Measurements from ENCODE around the gene COL5A3.

DNA sequence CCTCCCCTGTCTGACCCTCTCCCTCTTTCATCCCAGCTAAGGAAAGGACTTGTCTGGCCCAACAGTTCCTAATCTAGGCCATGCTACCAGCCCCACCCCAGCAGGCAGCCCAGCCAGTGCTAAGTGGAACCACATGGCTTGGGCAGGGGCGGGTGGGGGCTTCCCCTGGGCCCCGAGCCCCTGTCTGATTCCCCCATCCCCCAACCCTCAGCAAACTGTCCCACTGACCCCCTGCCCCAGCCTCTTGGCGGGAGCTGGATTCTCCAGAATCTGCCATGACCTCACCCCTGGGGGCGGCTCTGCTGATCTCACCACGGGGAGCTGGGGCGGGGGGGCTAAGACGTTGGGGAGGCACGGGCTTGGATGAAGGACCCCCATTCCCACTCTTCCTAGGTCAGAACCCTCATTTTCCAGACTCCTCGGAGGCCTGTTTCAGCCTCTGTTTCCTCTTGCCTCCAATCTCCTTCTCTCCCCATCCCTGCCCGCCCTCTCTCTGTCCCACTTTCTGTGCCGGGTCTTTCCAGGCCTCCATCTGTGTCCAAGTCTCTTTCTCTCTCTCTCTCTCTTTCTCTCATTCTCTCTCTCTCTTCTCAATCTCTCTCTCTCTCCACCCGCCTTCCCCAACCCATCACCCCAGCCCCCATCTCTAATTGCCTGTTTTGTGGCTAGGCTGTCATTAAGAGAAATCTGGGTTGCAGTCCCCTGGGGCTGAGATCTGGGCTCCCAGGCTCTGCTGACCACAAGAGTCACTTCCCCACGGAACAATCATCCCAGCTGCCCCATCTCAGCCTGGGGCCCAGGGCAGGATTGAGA is 2.7 kb downstream of the COL5A3 start:
- TF ChIP-seq, protein P1, sequence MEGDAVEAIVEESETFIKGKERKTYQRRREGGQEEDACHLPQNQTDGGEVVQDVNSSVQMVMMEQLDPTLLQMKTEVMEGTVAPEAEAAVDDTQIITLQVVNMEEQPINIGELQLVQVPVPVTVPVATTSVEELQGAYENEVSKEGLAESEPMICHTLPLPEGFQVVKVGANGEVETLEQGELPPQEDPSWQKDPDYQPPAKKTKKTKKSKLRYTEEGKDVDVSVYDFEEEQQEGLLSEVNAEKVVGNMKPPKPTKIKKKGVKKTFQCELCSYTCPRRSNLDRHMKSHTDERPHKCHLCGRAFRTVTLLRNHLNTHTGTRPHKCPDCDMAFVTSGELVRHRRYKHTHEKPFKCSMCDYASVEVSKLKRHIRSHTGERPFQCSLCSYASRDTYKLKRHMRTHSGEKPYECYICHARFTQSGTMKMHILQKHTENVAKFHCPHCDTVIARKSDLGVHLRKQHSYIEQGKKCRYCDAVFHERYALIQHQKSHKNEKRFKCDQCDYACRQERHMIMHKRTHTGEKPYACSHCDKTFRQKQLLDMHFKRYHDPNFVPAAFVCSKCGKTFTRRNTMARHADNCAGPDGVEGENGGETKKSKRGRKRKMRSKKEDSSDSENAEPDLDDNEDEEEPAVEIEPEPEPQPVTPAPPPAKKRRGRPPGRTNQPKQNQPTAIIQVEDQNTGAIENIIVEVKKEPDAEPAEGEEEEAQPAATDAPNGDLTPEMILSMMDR (IDR thresholded peaks at IDR 0.05), result no peak
- TF ChIP-seq POLR2AphosphoS5 (IDR thresholded peaks at IDR 0.05; ENCODE audit: low read depth, low read length) (no peak), MAX (IDR thresholded peaks at IDR 0.05; ENCODE audit: low read depth) (no peak), JUND (IDR thresholded peaks at IDR 0.05) (no peak), EP300 (IDR thresholded peaks at IDR 0.05; ENCODE audit: borderline replicate concordance in 1 of 2, low read depth in 1 of 2, low read length in 1 of 2) (no peak), TAF1 (IDR thresholded peaks at IDR 0.05; ENCODE audit: borderline replicate concordance, low read depth, low read length) (no peak)
- TF ChIP-seq, protein P2, sequence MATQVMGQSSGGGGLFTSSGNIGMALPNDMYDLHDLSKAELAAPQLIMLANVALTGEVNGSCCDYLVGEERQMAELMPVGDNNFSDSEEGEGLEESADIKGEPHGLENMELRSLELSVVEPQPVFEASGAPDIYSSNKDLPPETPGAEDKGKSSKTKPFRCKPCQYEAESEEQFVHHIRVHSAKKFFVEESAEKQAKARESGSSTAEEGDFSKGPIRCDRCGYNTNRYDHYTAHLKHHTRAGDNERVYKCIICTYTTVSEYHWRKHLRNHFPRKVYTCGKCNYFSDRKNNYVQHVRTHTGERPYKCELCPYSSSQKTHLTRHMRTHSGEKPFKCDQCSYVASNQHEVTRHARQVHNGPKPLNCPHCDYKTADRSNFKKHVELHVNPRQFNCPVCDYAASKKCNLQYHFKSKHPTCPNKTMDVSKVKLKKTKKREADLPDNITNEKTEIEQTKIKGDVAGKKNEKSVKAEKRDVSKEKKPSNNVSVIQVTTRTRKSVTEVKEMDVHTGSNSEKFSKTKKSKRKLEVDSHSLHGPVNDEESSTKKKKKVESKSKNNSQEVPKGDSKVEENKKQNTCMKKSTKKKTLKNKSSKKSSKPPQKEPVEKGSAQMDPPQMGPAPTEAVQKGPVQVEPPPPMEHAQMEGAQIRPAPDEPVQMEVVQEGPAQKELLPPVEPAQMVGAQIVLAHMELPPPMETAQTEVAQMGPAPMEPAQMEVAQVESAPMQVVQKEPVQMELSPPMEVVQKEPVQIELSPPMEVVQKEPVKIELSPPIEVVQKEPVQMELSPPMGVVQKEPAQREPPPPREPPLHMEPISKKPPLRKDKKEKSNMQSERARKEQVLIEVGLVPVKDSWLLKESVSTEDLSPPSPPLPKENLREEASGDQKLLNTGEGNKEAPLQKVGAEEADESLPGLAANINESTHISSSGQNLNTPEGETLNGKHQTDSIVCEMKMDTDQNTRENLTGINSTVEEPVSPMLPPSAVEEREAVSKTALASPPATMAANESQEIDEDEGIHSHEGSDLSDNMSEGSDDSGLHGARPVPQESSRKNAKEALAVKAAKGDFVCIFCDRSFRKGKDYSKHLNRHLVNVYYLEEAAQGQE (IDR thresholded peaks at IDR 0.05; ENCODE audit: low read depth, low read length), result no peak
- TF ChIP-seq, protein P3, sequence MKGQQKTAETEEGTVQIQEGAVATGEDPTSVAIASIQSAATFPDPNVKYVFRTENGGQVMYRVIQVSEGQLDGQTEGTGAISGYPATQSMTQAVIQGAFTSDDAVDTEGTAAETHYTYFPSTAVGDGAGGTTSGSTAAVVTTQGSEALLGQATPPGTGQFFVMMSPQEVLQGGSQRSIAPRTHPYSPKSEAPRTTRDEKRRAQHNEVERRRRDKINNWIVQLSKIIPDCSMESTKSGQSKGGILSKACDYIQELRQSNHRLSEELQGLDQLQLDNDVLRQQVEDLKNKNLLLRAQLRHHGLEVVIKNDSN (IDR thresholded peaks at IDR 0.05; ENCODE audit: borderline replicate concordance, low read depth), result no peak

All from SK-N-SH (cell line).